HCT116 (cell line): ENCODE data around the gene CCDC181. TPM values are rescaled to one million over a fixed set of nuclear protein-coding genes. Genes with fewer than 3 reads are reported as not detected.

Source experiments
- ATAC-seq: fragments of 200-7000 bp; cut with Tn5 transposase; 2 replicates; pipeline ENCODE4 v1.9.1; 2020; ENCODE audit warnings: mild to moderate bottlenecking, moderate library complexity
- BruUV-seq: library from RNA; stranded (reverse); fragments of 400-500 nt; replicated peaks from 2 replicates; lab custom pipeline; 2021; lab: Mats Ljungman, UMichigan
- CTCF ChIA-PET: fragments of 300-600 bp; sonication (Branson Sonifier 250); formaldehyde crosslinking; loops from one replicate; lab custom pipeline; 2021; ENCODE audit warnings: antibody characterized with exemption; lab: Charles Lee
- POLR2A ChIA-PET: fragments of 300-600, 350-600 bp; sonication (Branson Sonifier 250); formaldehyde crosslinking; loops from one replicate; lab custom pipeline; 2021; ENCODE audit warnings: antibody characterized with exemption; lab: Charles Lee
- RAD21 ChIA-PET, 2 experiments: fragments of 300-600 bp; sonication (Branson Sonifier 250); formaldehyde crosslinking; loops; one replicate each; lab custom pipeline; 2023; ENCODE audit warnings: low total read pairs in 2 of 2; ENCODE audit not compliant: uncharacterized antibody in 2 of 2, unreplicated experiment in 2 of 2, low non-redundant PET in 1 of 2; lab: Charles Lee
- DNase-seq: peaks from one replicate; pipeline ENCODE4 v3.0.0-alpha.2; 2010; ENCODE audit warnings: low read depth, low spot score
- H2AFZ ChIP-seq: fragments of 200-600 bp; shearing (Covaris generic), sonication (generic); 2 replicates; pipeline ENCODE4 v1.6.1; 2017; ENCODE audit warnings: low read depth, mixed run types, mixed read lengths, antibody characterized with exemption, low read length; ENCODE audit not compliant: poor library complexity, severe bottlenecking
- H3K27ac ChIP-seq: 2 replicates; pipeline ENCODE4 v1.5.1; 2012; ENCODE audit warnings: low read depth, low read length
- H3K27me3 ChIP-seq: fragments of 200-600 bp; sonication (generic); 2 replicates; pipeline ENCODE4 v1.6.1; 2016; ENCODE audit warnings: mixed run types, low read length, mixed read lengths; ENCODE audit not compliant: insufficient read depth
- H3K36me3 ChIP-seq, 2 experiments: fragments of 200-500 bp in 1 of 2; fragments of 200-600 bp in 1 of 2; sonication (Bioruptor generic) in 1 of 2; sonication (generic) in 1 of 2; 2 replicates each; pipeline versions ENCODE4 v1.5.1 to v1.6.1; 2014 to 2016; ENCODE audit warnings: low read length in 2 of 2, inconsistent platforms in 1 of 2, mixed read lengths in 1 of 2, mixed run types in 1 of 2; ENCODE audit not compliant: insufficient read depth in 2 of 2, control insufficient read depth in 1 of 2
- H3K4me1 ChIP-seq, 2 experiments: fragments of 200-600 bp in 1 of 2; sonication (generic) in 1 of 2; 2 replicates each; pipeline versions ENCODE4 v1.5.1 to v1.6.1; 2012 to 2017; ENCODE audit warnings: low read length in 2 of 2, inconsistent platforms in 1 of 2, mild to moderate bottlenecking in 1 of 2, mixed read lengths in 1 of 2, mixed run types in 1 of 2, moderate library complexity in 1 of 2; ENCODE audit not compliant: insufficient read depth in 2 of 2, control insufficient read depth in 1 of 2
- H3K4me2 ChIP-seq: fragments of 200-600 bp; sonication (generic); 2 replicates; pipeline ENCODE4 v1.6.1; 2017; ENCODE audit warnings: mixed run types, low read length, mixed read lengths
- H3K4me3 ChIP-seq, 2 experiments: fragments of 200-600 bp in 1 of 2; sonication (generic) in 1 of 2; replicated peaks in 1 of 2; 2 replicates each; pipeline ENCODE4 v1.5.1; 2011 to 2016; ENCODE audit warnings: low read length in 2 of 2, control low read depth in 1 of 2, low read depth in 1 of 2, mild to moderate bottlenecking in 1 of 2, mixed read lengths in 1 of 2, mixed run types in 1 of 2
- H3K79me2 ChIP-seq: fragments of 200-600 bp; sonication (generic); 2 replicates; pipeline ENCODE4 v1.6.1; 2017; ENCODE audit warnings: mild to moderate bottlenecking, mixed run types, low read length, moderate library complexity, mixed read lengths; ENCODE audit not compliant: insufficient read depth
- H3K9ac ChIP-seq: fragments of 200-600 bp; sonication (generic); 2 replicates; pipeline ENCODE4 v1.6.1; 2016; ENCODE audit warnings: low read length, mixed read lengths
- H3K9me2 ChIP-seq: fragments of 200-600 bp; sonication (generic), shearing (Covaris generic); 2 replicates; pipeline ENCODE4 v1.6.1; 2017; ENCODE audit warnings: mixed run types, mild to moderate bottlenecking, moderate library complexity; ENCODE audit not compliant: insufficient read depth
- H3K9me3 ChIP-seq, 2 experiments: fragments of 200-500 bp in 1 of 2; fragments of 200-600 bp in 1 of 2; sonication (Bioruptor generic) in 1 of 2; sonication (generic) in 1 of 2; 2 replicates each; pipeline ENCODE4 v1.6.1; 2014 to 2017; ENCODE audit warnings: low read length in 2 of 2, mixed read lengths in 2 of 2, inconsistent platforms in 1 of 2, low read depth in 1 of 2, mild to moderate bottlenecking in 1 of 2, mixed run types in 1 of 2, moderate library complexity in 1 of 2; ENCODE audit not compliant: control insufficient read depth in 1 of 2, insufficient read depth in 1 of 2
- H4K20me1 ChIP-seq: fragments of 200-600 bp; sonication (generic), shearing (Covaris generic); 2 replicates; pipeline ENCODE4 v1.6.1; 2017; ENCODE audit warnings: mixed run types, mild to moderate bottlenecking, moderate library complexity; ENCODE audit not compliant: insufficient read depth
- EGR1 ChIP-seq: IDR thresholded peaks from 2 replicates; pipeline ENCODE4 v1.6.1; 2012; ENCODE audit warnings: low read depth
- EZH2phosphoT487 ChIP-seq: fragments of 200-600 bp; IDR thresholded peaks from 2 replicates; pipeline ENCODE4 v1.6.1; 2018; ENCODE audit warnings: antibody characterized with exemption, borderline replicate concordance
- JUND ChIP-seq: IDR thresholded peaks from 2 replicates; pipeline ENCODE4 v1.6.1; 2012
- SIN3A ChIP-seq: IDR thresholded peaks from 2 replicates; pipeline ENCODE4 v1.6.1; 2012; ENCODE audit warnings: low read depth
- SRF ChIP-seq: IDR thresholded peaks from 2 replicates; pipeline ENCODE4 v1.6.1; 2012; ENCODE audit warnings: low read depth
- TCF7L2 ChIP-seq: IDR thresholded peaks from 2 replicates; pipeline ENCODE4 v1.7.0; 2011; ENCODE audit warnings: borderline replicate concordance, inconsistent platforms; ENCODE audit not compliant: insufficient read depth, insufficient read length; ENCODE audit errors: extremely low read depth
- YY1 ChIP-seq: IDR thresholded peaks from 2 replicates; pipeline ENCODE4 v1.6.1; 2011; ENCODE audit warnings: low read length, low read depth, moderate library complexity, mild to moderate bottlenecking; ENCODE audit not compliant: insufficient replicate concordance; ENCODE audit errors: extremely low read depth
- ZFX ChIP-seq: fragments of 450-650 bp; IDR thresholded peaks from 2 replicates; pipeline ENCODE4 v1.6.1; 2017
- intact Hi-C: fragments of 100-400 bp; cut with micrococcal nuclease; formaldehyde crosslinking; loops from 2 replicates; pipeline ENCODE4 v1.10.0; 2022
- total RNA-seq: library from RNA; stranded (reverse); gene quantifications from one replicate; pipeline ENCODE4 v1.2.1, GENCODE V29; 2021; ENCODE audit not compliant: unreplicated experiment
- TF ChIP-seq, protein P1 (sequence below): IDR thresholded peaks from 2 replicates; pipeline ENCODE4 v1.6.1; 2012
- TF ChIP-seq, protein P2 (sequence below): IDR thresholded peaks from 2 replicates; pipeline ENCODE4 v1.6.1; 2012

Gene CCDC181
- total RNA-seq, 1 experiment from 2014 or later = not detected

DNA sequence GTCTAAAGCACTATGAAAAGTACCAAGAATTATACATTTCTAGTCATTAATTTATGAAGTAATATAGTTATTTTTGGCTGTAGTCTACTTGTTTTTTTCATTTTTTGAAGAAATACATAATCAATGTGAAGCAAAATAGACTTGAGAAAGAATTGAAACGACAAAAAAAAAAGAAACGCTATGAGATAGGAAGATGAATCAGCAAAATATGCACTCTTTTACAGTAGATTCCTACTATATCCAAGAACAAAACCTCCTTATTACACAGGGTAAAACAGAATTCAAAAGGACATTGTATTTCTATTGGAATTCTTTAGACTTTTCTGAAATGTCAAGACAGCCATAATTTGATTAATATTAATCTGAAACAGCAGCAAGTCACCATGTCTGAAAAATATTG lies 25.6 kb upstream of the CCDC181 start:
- Histone ChIP-seq H2AFZ (no peak overlapping the region), H3K4me2 (no peak overlapping the region), H3K4me3 (no peak overlapping the region), H3K27me3 (no peaks in the 10 kb centered on the region), H4K20me1 (no peaks in the 10 kb centered on the region), H3K27ac (no peak overlapping the region), H3K9me2 (no peaks in the 10 kb centered on the region), H3K79me2 (no peaks in the 10 kb centered on the region), H3K36me3 (no peaks in the 10 kb centered on the region), H3K9me3 (no peaks in the 10 kb centered on the region), H3K4me1 (no peaks in the 10 kb centered on the region), H3K9ac (no peak overlapping the region)
- ATAC-seq = no peak
- intact Hi-C loops = no loop called here
- ChIA-PET RAD21 (no interaction called here), CTCF (no interaction called here), POLR2A (no interaction called here)
- no peak for DNase-seq
- BruUV-seq = no TSS peak
- TF ChIP-seq ZFX = no peak
- TF ChIP-seq SRF = no peak
- no peak for TF ChIP-seq EZH2phosphoT487
- TF ChIP-seq, protein P1, sequence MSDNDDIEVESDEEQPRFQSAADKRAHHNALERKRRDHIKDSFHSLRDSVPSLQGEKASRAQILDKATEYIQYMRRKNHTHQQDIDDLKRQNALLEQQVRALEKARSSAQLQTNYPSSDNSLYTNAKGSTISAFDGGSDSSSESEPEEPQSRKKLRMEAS = no peak
- no peak for TF ChIP-seq JUND
- no peak for TF ChIP-seq SIN3A
- no peak for TF ChIP-seq TCF7L2
- TF ChIP-seq, protein P2, sequence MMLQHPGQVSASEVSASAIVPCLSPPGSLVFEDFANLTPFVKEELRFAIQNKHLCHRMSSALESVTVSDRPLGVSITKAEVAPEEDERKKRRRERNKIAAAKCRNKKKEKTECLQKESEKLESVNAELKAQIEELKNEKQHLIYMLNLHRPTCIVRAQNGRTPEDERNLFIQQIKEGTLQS = no peak
- no peak for TF ChIP-seq EGR1
- no peak for TF ChIP-seq YY1

DNA sequence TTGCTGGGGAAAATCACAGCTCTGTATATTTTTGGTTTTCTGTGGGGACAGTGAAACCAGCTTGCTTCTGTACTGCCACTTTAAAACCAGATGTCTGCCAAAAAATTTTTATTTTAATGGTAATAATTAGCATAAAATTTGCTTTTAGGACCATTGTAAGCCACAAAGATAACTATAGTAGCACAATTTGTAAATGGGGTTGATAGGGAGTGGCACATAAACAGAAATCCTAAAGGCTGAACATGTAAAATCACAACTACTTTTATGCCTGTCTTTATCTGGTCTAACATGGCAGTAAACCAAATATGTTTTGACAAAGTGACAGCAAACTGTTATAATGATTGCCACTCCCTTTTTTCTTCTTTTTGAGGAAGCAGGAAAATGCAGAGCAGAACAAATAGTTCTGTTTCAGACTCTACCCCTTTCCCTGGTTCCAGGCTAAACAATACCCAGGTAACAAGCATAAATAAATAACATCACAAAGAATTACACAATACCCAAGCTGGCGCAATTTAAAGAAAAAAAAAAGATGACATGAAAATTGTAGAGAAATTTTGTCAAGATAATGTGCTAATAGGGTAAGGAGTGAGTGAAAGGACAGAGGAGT lies 24.0 kb upstream of the CCDC181 start:
- ATAC-seq (no peak), DNase-seq (no peak)
- no peaks in the 10 kb centered on the region for H4K20me1 ChIP-seq
- BruUV-seq = no TSS peak
- ChIA-PET CTCF (interaction anchor here (1.1 kb wide), 1 partner anchor 95 kb away, joined by 3 read pairs; no protein-coding TSS in a partner anchor), POLR2A (no interaction called here), RAD21 (no interaction called here)
- no peaks in the 10 kb centered on the region for H3K36me3 ChIP-seq
- no peak overlapping the region for H3K4me2 ChIP-seq
- intact Hi-C loops = no loop called here
- no peaks in the 10 kb centered on the region for H3K9me2 ChIP-seq
- H3K27ac ChIP-seq = no peak overlapping the region
- H2AFZ ChIP-seq = no peak overlapping the region
- no peaks in the 10 kb centered on the region for H3K79me2 ChIP-seq
- no peak overlapping the region for H3K4me3 ChIP-seq
- no peaks in the 10 kb centered on the region for H3K4me1 ChIP-seq
- no peak for TF ChIP-seq EGR1
- no peak overlapping the region for H3K9ac ChIP-seq
- H3K9me3 ChIP-seq = no peaks in the 10 kb centered on the region
- H3K27me3 ChIP-seq = no peaks in the 10 kb centered on the region
